Measurements from ENCODE around the gene MEIOB.

- TF ChIP-seq CTCF (IDR thresholded peaks at IDR 0.05) (no peak), HOXB5 (CRISPR knock-in tag; IDR thresholded peaks at IDR 0.05) (no peak), RFX5 (IDR thresholded peaks at IDR 0.05) (no peak), MAX (IDR thresholded peaks at IDR 0.05) (no peak), PHF8 (IDR thresholded peaks at IDR 0.05; ENCODE audit: borderline replicate concordance, low read depth) (no peak), EP300 (IDR thresholded peaks at IDR 0.05) (no peak), POLR2A (IDR thresholded peaks at IDR 0.05; ENCODE audit: low read length) (no peak), MYC (IDR thresholded peaks at IDR 0.05; ENCODE audit: borderline replicate concordance, low read length) (no peak), ZSCAN20 (CRISPR knock-in tag; IDR thresholded peaks at IDR 0.05) (no peak), BHLHE40 (IDR thresholded peaks at IDR 0.05; ENCODE audit: low read depth, low read length) (no peak), CEBPB (IDR thresholded peaks at IDR 0.05) (no peak), NPAS2 (CRISPR knock-in tag; IDR thresholded peaks at IDR 0.05; ENCODE audit: borderline replicate concordance) (no peak), FOSL2 (IDR thresholded peaks at IDR 0.05) (no peak), FOSL2 (CRISPR knock-in tag; IDR thresholded peaks at IDR 0.05) (no peak)
- TF ChIP-seq, protein P1, sequence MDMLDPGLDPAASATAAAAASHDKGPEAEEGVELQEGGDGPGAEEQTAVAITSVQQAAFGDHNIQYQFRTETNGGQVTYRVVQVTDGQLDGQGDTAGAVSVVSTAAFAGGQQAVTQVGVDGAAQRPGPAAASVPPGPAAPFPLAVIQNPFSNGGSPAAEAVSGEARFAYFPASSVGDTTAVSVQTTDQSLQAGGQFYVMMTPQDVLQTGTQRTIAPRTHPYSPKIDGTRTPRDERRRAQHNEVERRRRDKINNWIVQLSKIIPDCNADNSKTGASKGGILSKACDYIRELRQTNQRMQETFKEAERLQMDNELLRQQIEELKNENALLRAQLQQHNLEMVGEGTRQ (IDR thresholded peaks at IDR 0.05), result no peak
These were observed 25.5 kb downstream of the MEIOB start for GRCh38 chr16:1846416-1846815.
